K562 (cell line): ENCODE results near the gene ADAMTSL2. TPM values are rescaled to one million over a fixed set of nuclear protein-coding genes. Genes with fewer than 3 reads are reported as not detected.

Source experiments
- ATAC-seq: fragments of 200-7000 bp; cut with Tn5 transposase; 3 replicates; pipeline ENCODE4 v1.9.1; 2020; ENCODE audit warnings: moderate library complexity
- BruUV-seq: library from RNA; stranded (reverse); fragments of 400-500 nt; replicated peaks from 2 replicates; lab custom pipeline; 2021; lab: Mats Ljungman, UMichigan
- CTCF ChIA-PET: fragments of 300-600 bp; formaldehyde crosslinking; extraction: SDS; loops from one replicate; lab custom pipeline; 2021; ENCODE audit warnings: low intra/inter-chr PET ratio; lab: Yijun Ruan, JAX
- POLR2A ChIA-PET: fragments of 300-600, 350-650 bp; sonication (Branson Sonifier 250); formaldehyde crosslinking; extraction: SDS; loops from one replicate; lab custom pipeline; 2021; ENCODE audit warnings: antibody characterized with exemption, inconsistent platforms; lab: Yijun Ruan, JAX
- DNase-seq, 4 experiments: peaks; one replicate each; pipeline versions ENCODE4 v3.0.0 to v3.0.0-alpha.2; 2011 to 2018; ENCODE audit warnings: low spot score in 3 of 4, mixed read lengths in 3 of 4; ENCODE audit errors: extremely low read depth in 1 of 4
- FAIRE-seq: peaks from 2 replicates; lab custom pipeline; 2011; peaks lifted over from hg19 to GRCh38; lab: Jason Lieb, UNC
- H2AFZ ChIP-seq: 2 replicates; pipeline ENCODE4 v1.6.0; 2011; ENCODE audit warnings: low read depth, low read length, control low read depth, inconsistent platforms
- H3K27ac ChIP-seq: fragments of 200-600 bp; 3 replicates; pipeline ENCODE4 v1.8.0; 2011; ENCODE audit warnings: low read depth, mild to moderate bottlenecking, control low read depth, inconsistent platforms, low read length, moderate library complexity, mixed read lengths; ENCODE audit errors: extremely low read depth
- H3K27me3 ChIP-seq, 2 experiments: fragments of 300-600 bp in 1 of 2; 2 replicates in 1 of 2; 3 replicates in 1 of 2; pipeline versions ENCODE4 v1.6.0 to v1.8.0; 2011; ENCODE audit warnings: inconsistent platforms in 2 of 2, low read length in 2 of 2, mild to moderate bottlenecking in 1 of 2, mixed read lengths in 1 of 2, moderate library complexity in 1 of 2; ENCODE audit not compliant: control insufficient read depth in 2 of 2, insufficient read depth in 2 of 2
- H3K36me3 ChIP-seq: fragments of 300-600 bp; 3 replicates; pipeline ENCODE4 v1.8.0; 2011; ENCODE audit warnings: mild to moderate bottlenecking, low read length, inconsistent platforms; ENCODE audit not compliant: control insufficient read depth, insufficient read depth
- H3K4me1 ChIP-seq, 2 experiments: fragments of 200-600 bp in 1 of 2; replicated peaks in 1 of 2; 2 replicates in 1 of 2; 3 replicates in 1 of 2; pipeline versions ENCODE4 v1.5.1 to v1.8.0; 2011; ENCODE audit warnings: inconsistent platforms in 2 of 2, low read length in 2 of 2, mild to moderate bottlenecking in 1 of 2, mixed read lengths in 1 of 2, moderate library complexity in 1 of 2; ENCODE audit not compliant: control insufficient read depth in 2 of 2, insufficient read depth in 2 of 2
- H3K4me2 ChIP-seq: 2 replicates; pipeline ENCODE4 v1.6.1; 2011; ENCODE audit warnings: low read length, control low read depth, inconsistent platforms, mixed read lengths; ENCODE audit not compliant: insufficient read depth
- H3K4me3 ChIP-seq: fragments of 200-600 bp; sonication (generic), shearing (Covaris generic); 2 replicates; pipeline ENCODE4 v1.5.1; 2016; ENCODE audit warnings: control low read depth, inconsistent platforms
- H3K79me2 ChIP-seq: fragments of 200-600 bp; 3 replicates; pipeline ENCODE4 v1.8.0; 2011; ENCODE audit warnings: low read length, inconsistent platforms; ENCODE audit not compliant: control insufficient read depth, insufficient read depth
- H3K9ac ChIP-seq, 2 experiments: 2 replicates each; pipeline versions ENCODE4 v1.6.0 to v1.6.1; 2011; ENCODE audit warnings: low read depth in 2 of 2, low read length in 2 of 2, control low read depth in 1 of 2, inconsistent platforms in 1 of 2, mild to moderate bottlenecking in 1 of 2, mixed read lengths in 1 of 2; ENCODE audit not compliant: insufficient read depth in 1 of 2
- H3K9me1 ChIP-seq: one replicate; pipeline ENCODE4 v1.6.0; 2011; ENCODE audit warnings: inconsistent platforms, mild to moderate bottlenecking, low read length, moderate library complexity; ENCODE audit not compliant: control insufficient read depth, insufficient read depth
- H3K9me3 ChIP-seq: replicated peaks from 2 replicates; pipeline ENCODE4 v1.5.1; 2011; ENCODE audit warnings: low read depth, low read length, inconsistent platforms; ENCODE audit not compliant: control insufficient read depth, insufficient read depth
- H4K20me1 ChIP-seq: replicated peaks from 2 replicates; pipeline ENCODE4 v1.6.1; 2011; ENCODE audit warnings: low read length, inconsistent platforms, mixed read lengths; ENCODE audit not compliant: control insufficient read depth, insufficient read depth
- AFF4 ChIP-seq: sonication (generic); formaldehyde crosslinking; IDR thresholded peaks from 2 replicates; pipeline ENCODE4 v1.8.0; 2023; ENCODE audit warnings: mild to moderate bottlenecking, missing genetic modification reagents
- ARHGAP35 ChIP-seq: fragments of 450-650 bp; IDR thresholded peaks from 2 replicates; pipeline ENCODE4 v1.6.1; 2018; ENCODE audit not compliant: partially characterized antibody
- FIP1L1 ChIP-seq: fragments of 200-400 bp; formaldehyde crosslinking; IDR thresholded peaks from 2 replicates; pipeline ENCODE4 v1.6.1; 2018; ENCODE audit warnings: mild to moderate bottlenecking, low read depth, low read length; ENCODE audit not compliant: poor library complexity, severe bottlenecking
- GABPB2 ChIP-seq: fragments of 250-450 bp; sonication (Bioruptor Pico); conservative IDR thresholded peaks from 2 replicates; pipeline ENCODE4 v1.5.1; 2021; ENCODE audit warnings: mild to moderate bottlenecking
- MAFF ChIP-seq: IDR thresholded peaks from 2 replicates; pipeline ENCODE4 v1.6.1; 2012; ENCODE audit warnings: low read length, improper control_type of control experiment
- MAZ ChIP-seq, 2 experiments: fragments of 450-650 bp in 1 of 2; sonication (generic) in 1 of 2; formaldehyde crosslinking; IDR thresholded peaks in 1 of 2; conservative IDR thresholded peaks in 1 of 2; 2 replicates each; pipeline versions ENCODE4 v1.4.0 to v1.5.0; 2020; ENCODE audit warnings: mild to moderate bottlenecking in 1 of 2, missing genetic modification reagents in 1 of 2
- PHF20 ChIP-seq: fragments of 450-650 bp; IDR thresholded peaks from 2 replicates; pipeline ENCODE4 v1.6.1; 2018; ENCODE audit not compliant: partially characterized antibody
- PHTF2 ChIP-seq: fragments of 250-450 bp; sonication (Bioruptor Pico); IDR thresholded peaks from 2 replicates; pipeline ENCODE4 v1.5.0; 2021; ENCODE audit warnings: mild to moderate bottlenecking
- POLR3G ChIP-seq: IDR thresholded peaks from 2 replicates; pipeline ENCODE4 v1.6.1; 2011; ENCODE audit not compliant: insufficient read length, insufficient replicate concordance; ENCODE audit errors: extremely low read depth
- SIN3B ChIP-seq: fragments of 450-650 bp; IDR thresholded peaks from 2 replicates; pipeline ENCODE4 v1.6.1; 2017; ENCODE audit warnings: low read depth, mild to moderate bottlenecking, moderate library complexity
- SRF ChIP-seq, 2 experiments: fragments of 250-450, 450-650 bp in 1 of 2; sonication (Bioruptor Pico) in 1 of 2; sonication (generic) in 1 of 2; formaldehyde crosslinking; IDR thresholded peaks; 2 replicates each; pipeline versions ENCODE4 v1.5.0 to v1.5.1; 2020 to 2022; ENCODE audit warnings: mild to moderate bottlenecking in 1 of 2, missing genetic modification reagents in 1 of 2
- ZFP1 ChIP-seq: fragments of 450-650 bp; formaldehyde crosslinking; IDR thresholded peaks from 2 replicates; pipeline ENCODE4 v1.4.0; 2020; ENCODE audit warnings: mild to moderate bottlenecking, mixed read lengths
- ZNF445 ChIP-seq: fragments of 250-450 bp; sonication (Bioruptor Pico); IDR thresholded peaks from 2 replicates; pipeline ENCODE4 v1.4.0; 2020; ENCODE audit warnings: low read depth, mild to moderate bottlenecking, moderate library complexity
- ZNF644 ChIP-seq: fragments of 200-800 bp; sonication (Bioruptor generic); IDR thresholded peaks from 2 replicates; pipeline ENCODE4 v1.6.1; 2016; ENCODE audit warnings: low read depth, missing genetic modification characterization, missing compliant biosample characterization
- ZNF830 ChIP-seq: fragments of 250-450 bp; sonication (Bioruptor Pico); IDR thresholded peaks from 2 replicates; pipeline ENCODE4 v1.5.0; 2021; ENCODE audit warnings: mild to moderate bottlenecking
- WGBS: fragments of 100-300 bp; shearing (Covaris generic); methylation state at CpG from one replicate; pipeline ENCODE4 v1.1.6; 2016; ENCODE audit warnings: low coverage, mixed read lengths; ENCODE audit not compliant: insufficient coverage; ENCODE audit errors: missing lambda C conversion rate; 5-methylcytosine and 5-hydroxymethylcytosine counted together
- in situ Hi-C: fragments of 300-500 bp; cut with MboI; formaldehyde crosslinking; loops from 4 replicates; pipeline ENCODE4 v1.15.0; 2018; ENCODE audit warnings: inconsistent platforms, mixed read lengths
- intact Hi-C: fragments of 100-400 bp; cut with micrococcal nuclease; formaldehyde crosslinking; loops from 2 replicates; pipeline ENCODE4 v1.14.2; 2022
- polyA plus RNA-seq, 8 experiments: library from polyadenylated mRNA; depleted of rRNA in 4 of 8; stranded (reverse) in 5 of 8; unstranded in 3 of 8; fragments of >200 nt; fragmentation: Nextera tagmentation in 2 of 8; fragmentation: Illumina TruSeq in 1 of 8; extraction: Ambion mirVana in 2 of 8; extraction: Trizol in 1 of 8; gene quantifications; 2 replicates each; pipeline versions ENCODE4 v1.2.1 to v1.2.3, GENCODE V29; 2011 to 2014; ENCODE audit warnings: inconsistent platforms in 1 of 8, missing spikeins in 1 of 8
- total RNA-seq, 7 experiments: library from RNA; depleted of rRNA in 6 of 7; stranded (reverse); fragments of >200 nt in 6 of 7; fragmentation: Illumina TruSeq in 2 of 7; extraction: Trizol in 2 of 7; gene quantifications; 2 replicates each; pipeline versions ENCODE4 v1.2.1 to v1.2.3, GENCODE V29; 2011 to 2021; ENCODE audit warnings: low replicate concordance in 1 of 7
- TF ChIP-seq, protein P1 (sequence below), 2 experiments: fragments of 450-650 bp in 1 of 2; sonication (generic) in 1 of 2; formaldehyde crosslinking; conservative IDR thresholded peaks; 2 replicates each; pipeline versions ENCODE4 v1.4.0 to v1.8.1; 2020 to 2022; ENCODE audit warnings: mild to moderate bottlenecking in 1 of 2, missing genetic modification reagents in 1 of 2

Gene ADAMTSL2
- total and polyA plus RNA-seq, 9 of the 15 experiments (the other 6 are each of a cell fraction or from before 2014, with no cell fraction given), result 0.04 TPM; not detected in 8

- no peak for TF ChIP-seq ZNF830 (CRISPR knock-in tag)
Observed at GRCh38 chr9:133607381-133607780, 72.9 kb downstream of the ADAMTSL2 start (continued).

- intact Hi-C loops, result no loop called here
- no peak overlapping the region for H3K4me3 ChIP-seq
- DNase-seq (no peak), ATAC-seq (no peak), FAIRE-seq (no peak)
- 3% methylated on average over 7 of the region's 8 CpGs for WGBS
- peaks cover 0 to 12% of the 10 kb centered on the region in 2 experiments; a peak in 2 of 5 replicates for H3K4me1 ChIP-seq
- H3K4me2 ChIP-seq, result no peak overlapping the region
- H3K9me1 ChIP-seq, result no peaks in the 10 kb centered on the region
- ChIA-PET CTCF (no interaction called here), POLR2A (no interaction called here)
- H2AFZ ChIP-seq, result no peak overlapping the region
- H3K27ac ChIP-seq, result no peak overlapping the region
- H4K20me1 ChIP-seq, result peaks cover 14% of the 10 kb centered on the region
- H3K79me2 ChIP-seq, result no peaks in the 10 kb centered on the region
- no peaks in the 10 kb centered on the region for H3K9me3 ChIP-seq
- no peak overlapping the region for H3K9ac ChIP-seq
- no peaks in the 10 kb centered on the region for H3K36me3 ChIP-seq
- peaks cover 4 to 48% of the 10 kb centered on the region in 2 experiments; a peak in 4 of 5 replicates for H3K27me3 ChIP-seq
- BruUV-seq, result no TSS peak
- in situ Hi-C loops, result no loop called here
- no peak for TF ChIP-seq AFF4 (CRISPR knock-in tag)
- TF ChIP-seq PHTF2, result no peak
- no peak for TF ChIP-seq POLR3G
- TF ChIP-seq ARHGAP35, result no peak
- TF ChIP-seq GABPB2 (CRISPR knock-in tag), result no peak
- TF ChIP-seq ZNF644 (tag), result no peak
- TF ChIP-seq ZNF445 (CRISPR knock-in tag), result no peak
- TF ChIP-seq MAFF, result no peak
- TF ChIP-seq MAZ (CRISPR knock-in tag; conservative IDR thresholded peaks at IDR 0.05 in 1 of 2, IDR thresholded peaks at IDR 0.05 in 1 of 2), result no peak
- TF ChIP-seq SIN3B, result no peak
- TF ChIP-seq SRF (CRISPR knock-in tag; IDR thresholded peaks at IDR 0.05), result no peak
- TF ChIP-seq ZFP1, result no peak
- TF ChIP-seq PHF20, result no peak
- TF ChIP-seq FIP1L1, result no peak
- TF ChIP-seq, protein P1, sequence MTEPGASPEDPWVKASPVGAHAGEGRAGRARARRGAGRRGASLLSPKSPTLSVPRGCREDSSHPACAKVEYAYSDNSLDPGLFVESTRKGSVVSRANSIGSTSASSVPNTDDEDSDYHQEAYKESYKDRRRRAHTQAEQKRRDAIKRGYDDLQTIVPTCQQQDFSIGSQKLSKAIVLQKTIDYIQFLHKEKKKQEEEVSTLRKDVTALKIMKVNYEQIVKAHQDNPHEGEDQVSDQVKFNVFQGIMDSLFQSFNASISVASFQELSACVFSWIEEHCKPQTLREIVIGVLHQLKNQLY (CRISPR knock-in tag; conservative IDR thresholded peaks at IDR 0.05), result no peak
Observed at GRCh38 chr9:133607976-133608375, 73.5 kb downstream of the ADAMTSL2 start.
